ENCODE results near the gene STK36. TPM values are rescaled to one million over a fixed set of nuclear protein-coding genes. Genes with fewer than 3 reads are reported as not detected.

Gene STK36
- total and polyA plus RNA-seq, 10 of the 15 experiments (the other 5 are each of a cell fraction or from before 2014, with no cell fraction given): 4.0 to 22.8 (median 16.7) TPM

GRCh38 chr2:218733171-218734021, 61.5 kb downstream of the STK36 start:
- Histone ChIP-seq H3K9ac (ENCODE audit: control insufficient read depth, insufficient read depth, low read length) (peak overlapping the region; percentile 16; the same call in 1 of the 2 replicates), H3K9me3 (replicated peaks; ENCODE audit: control insufficient read depth, insufficient read depth, low read length) (no peaks in the 10 kb centered on the region; the same call in 2 of the 3 replicates), H3K4me2 (ENCODE audit: control insufficient read depth, insufficient read depth) (peak overlapping the region; percentile 66), H3K27me3 (replicated peaks in 1 of 2; ENCODE audit: control insufficient read depth in 2 of 2, insufficient read depth in 2 of 2, low read length in 1 of 2) (no peaks in the 10 kb centered on the region), H3K4me3 (no peak overlapping the region), H4K20me1 (ENCODE audit: control insufficient read depth, insufficient read depth) (no peaks in the 10 kb centered on the region), H3K79me2 (ENCODE audit: control insufficient read depth, insufficient read depth, low read length) (peaks cover 15% of the 10 kb centered on the region), H3K4me1 (ENCODE audit: control insufficient read depth, insufficient read depth, low read length) (peaks cover 12% of the 10 kb centered on the region), H2AFZ (ENCODE audit: control insufficient read depth, low read depth, low read length) (no peak overlapping the region; the same call in 1 of the 2 replicates), H3K36me3 (ENCODE audit: control insufficient read depth in 2 of 2, insufficient read depth in 2 of 2, low read length in 1 of 2) (peaks cover 4 to 11% of the 10 kb centered on the region in 2 experiments; a peak in 2 of 4 replicates), H3K27ac (ENCODE audit: control insufficient read depth, insufficient read depth) (peak overlapping the region; percentile 72)
- DNase-seq (ENCODE audit: low read depth, low spot score) (peak; percentile 44), FAIRE-seq (no peak), ATAC-seq (peak; percentile 99)
- 83% methylated on average over 6 of the region's 6 CpGs for WGBS (ENCODE audit: insufficient coverage, insufficient replicate concordance, low lambda C conversion rate, missing lambda C conversion rate)
- ChIA-PET RAD21 (ENCODE audit: unreplicated experiment) (no interaction called here), SMC1A (ENCODE audit: uncharacterized antibody, unreplicated experiment) (interaction anchor here (0.6 to 1.3 kb wide), 3 partner anchors 11 to 107 kb away, joined by 3 to 6 read pairs (median 3); no protein-coding TSS in a partner anchor), POLR2A (interaction anchor here (3.4 kb wide), 1 partner anchor 11 kb away, joined by 10 read pairs; no protein-coding TSS in a partner anchor), CTCF (interaction anchor here (1.3 to 2.1 kb wide), 2 partner anchors 11 kb away, joined by 3 to 6 read pairs; no protein-coding TSS in a partner anchor)
- intact Hi-C loops (cut with micrococcal nuclease; ENCODE audit: unreplicated experiment): no loop called here
- BruUV-seq (replicated peaks): no TSS peak
- in situ Hi-C loops (cut with MboI): no loop called here
- no peak for TF ChIP-seq BHLHE40 (IDR thresholded peaks at IDR 0.05; ENCODE audit: borderline replicate concordance in 1 of 2, low read depth in 2 of 2, low read length in 1 of 2)
- TF ChIP-seq FOS (IDR thresholded peaks at IDR 0.05; ENCODE audit: borderline replicate concordance, extremely low read depth, insufficient read length): no peak
- TF ChIP-seq, protein P1, sequence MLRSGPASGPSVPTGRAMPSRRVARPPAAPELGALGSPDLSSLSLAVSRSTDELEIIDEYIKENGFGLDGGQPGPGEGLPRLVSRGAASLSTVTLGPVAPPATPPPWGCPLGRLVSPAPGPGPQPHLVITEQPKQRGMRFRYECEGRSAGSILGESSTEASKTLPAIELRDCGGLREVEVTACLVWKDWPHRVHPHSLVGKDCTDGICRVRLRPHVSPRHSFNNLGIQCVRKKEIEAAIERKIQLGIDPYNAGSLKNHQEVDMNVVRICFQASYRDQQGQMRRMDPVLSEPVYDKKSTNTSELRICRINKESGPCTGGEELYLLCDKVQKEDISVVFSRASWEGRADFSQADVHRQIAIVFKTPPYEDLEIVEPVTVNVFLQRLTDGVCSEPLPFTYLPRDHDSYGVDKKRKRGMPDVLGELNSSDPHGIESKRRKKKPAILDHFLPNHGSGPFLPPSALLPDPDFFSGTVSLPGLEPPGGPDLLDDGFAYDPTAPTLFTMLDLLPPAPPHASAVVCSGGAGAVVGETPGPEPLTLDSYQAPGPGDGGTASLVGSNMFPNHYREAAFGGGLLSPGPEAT (IDR thresholded peaks at IDR 0.05; ENCODE audit: low read depth): peak; percentile 46; the same call in 1 of the 2 replicates
- no peak for TF ChIP-seq ZBTB11 (CRISPR knock-in tag; IDR thresholded peaks at IDR 0.05)
- no peak for TF ChIP-seq SMC3 (IDR thresholded peaks at IDR 0.05; ENCODE audit: borderline replicate concordance, low read length)
- TF ChIP-seq ZBTB33 (IDR thresholded peaks at IDR 0.05): no peak
- no peak for TF ChIP-seq MLLT1 (IDR thresholded peaks at IDR 0.05)
- TF ChIP-seq NFYA (IDR thresholded peaks at IDR 0.05; ENCODE audit: borderline replicate concordance, low read depth, low read length): no peak
- TF ChIP-seq SPI1 (IDR thresholded peaks at IDR 0.05; ENCODE audit: borderline replicate concordance, insufficient read depth, low read depth, low read length): peak; percentile 52; the same call in 1 of the 2 replicates
- no peak for TF ChIP-seq STAT1 (conservative IDR thresholded peaks at IDR 0.05)
- peak in 1 of 2 experiments; percentile 26; a peak in 1 of 4 replicates for TF ChIP-seq CEBPB (IDR thresholded peaks at IDR 0.05; ENCODE audit: borderline replicate concordance in 1 of 2, low read depth in 2 of 2, low read length in 2 of 2)
- no peak for TF ChIP-seq PML (IDR thresholded peaks at IDR 0.05; ENCODE audit: low read length)
